Urinary bladder (tissue), 4 donors: ENCODE measurements around the gene SNAI3. TPM values are rescaled to one million over a fixed set of nuclear protein-coding genes. Genes with fewer than 3 reads are reported as not detected.

Source experiments
- DNase-seq: peaks from one replicate; pipeline ENCODE4 v3.0.0-alpha.2; 2015; ENCODE audit errors: extremely low spot score
- H3K27ac ChIP-seq: one replicate; pipeline ENCODE4 v1.5.1; 2013; ENCODE audit warnings: low read depth, mild to moderate bottlenecking, moderate library complexity
- H3K36me3 ChIP-seq: one replicate; pipeline ENCODE4 v1.6.1; 2013; ENCODE audit warnings: mild to moderate bottlenecking, moderate library complexity; ENCODE audit not compliant: insufficient read depth
- H3K4me1 ChIP-seq: one replicate; pipeline ENCODE4 v1.6.1; 2013; ENCODE audit warnings: mild to moderate bottlenecking, moderate library complexity; ENCODE audit not compliant: insufficient read depth
- H3K4me3 ChIP-seq: one replicate; pipeline ENCODE4 v1.5.1; 2013; ENCODE audit warnings: low read depth, low read length
- WGBS: extraction: QIAGEN DNeasy Blood & Tissue Kit; methylation state at CpG from one replicate; pipeline ENCODE4 v1.1.7; 2013; 5-methylcytosine and 5-hydroxymethylcytosine counted together
- polyA plus RNA-seq: library from polyadenylated mRNA; stranded (reverse); fragments of 200-250 nt; gene quantifications from one replicate; pipeline ENCODE4 v1.2.3, GENCODE V29; 2013
- total RNA-seq: library from RNA; depleted of rRNA; stranded (reverse); fragments of >200 nt; gene quantifications from one replicate; pipeline ENCODE4 v1.2.3, GENCODE V29; 2014
- donor health status: healthy with polysubstance abuse.
- donor health status: healthy.

SNAI3 gene
- total and polyA plus RNA-seq, 2 donors: 0.82 TPM; not detected in 1

- DNase-seq: no peak
- no peaks in the 10 kb centered on the region for H3K36me3 ChIP-seq
- 89% methylated on average over 16 of the region's 16 CpGs for WGBS
- H3K27ac ChIP-seq: no peak overlapping the region
- no peak overlapping the region for H3K4me3 ChIP-seq
- H3K4me1 ChIP-seq: no peaks in the 10 kb centered on the region
Observed at GRCh38 chr16:88645455-88645854, 40.9 kb downstream of the SNAI3 start.

- Histone ChIP-seq H3K4me1 (no peaks in the 10 kb centered on the region), H3K4me3 (no peak overlapping the region), H3K27ac (no peak overlapping the region), H3K36me3 (no peaks in the 10 kb centered on the region)
- no peak for DNase-seq
- WGBS: 83% methylated on average over 9 of the region's 9 CpGs
Observed at GRCh38 chr16:88643644-88643932, 42.7 kb downstream of the SNAI3 start.

GRCh38 chr16:88642881-88643643, 43.2 kb downstream of the SNAI3 start:
- 86% methylated on average over 58 of the region's 58 CpGs for WGBS
- Histone ChIP-seq H3K4me1 (no peaks in the 10 kb centered on the region), H3K4me3 (no peak overlapping the region), H3K36me3 (no peaks in the 10 kb centered on the region), H3K27ac (no peak overlapping the region)
- DNase-seq: no peak

GRCh38 chr16:88640498-88641247, 45.6 kb downstream of the SNAI3 start:
- 66% methylated on average over 17 of the region's 17 CpGs for WGBS
- no peaks in the 10 kb centered on the region for H3K36me3 ChIP-seq
- DNase-seq: no peak
- H3K4me1 ChIP-seq: no peaks in the 10 kb centered on the region
- H3K4me3 ChIP-seq: no peak overlapping the region
- no peak overlapping the region for H3K27ac ChIP-seq

- no peaks in the 10 kb centered on the region for H3K4me1 ChIP-seq
- no peak overlapping the region for H3K27ac ChIP-seq
- DNase-seq: no peak
- WGBS: 45% methylated on average over 13 of the region's 13 CpGs
- H3K4me3 ChIP-seq: no peak overlapping the region
- no peaks in the 10 kb centered on the region for H3K36me3 ChIP-seq
Observed at GRCh38 chr16:88640039-88640495, 46.2 kb downstream of the SNAI3 start.

GRCh38 chr16:88639231-88640038, 46.9 kb downstream of the SNAI3 start:
- Histone ChIP-seq H3K4me1 (no peaks in the 10 kb centered on the region), H3K4me3 (no peak overlapping the region), H3K36me3 (no peaks in the 10 kb centered on the region), H3K27ac (no peak overlapping the region)
- 29% methylated on average over 45 of the region's 45 CpGs for WGBS
- DNase-seq: no peak

- whole genome bisulfite sequencing: 45% methylated on average over 27 of the region's 27 CpGs
- Histone ChIP-seq H3K4me3 (no peak within 1 kb of the TSS), H3K4me1 (no peaks in the 10 kb centered on the region), H3K27ac (no peak within 1 kb of the TSS), H3K36me3 (no peaks in the 10 kb centered on the region)
- DNase-seq: no peak
Observed at GRCh38 chr16:88638323-88639230, 47.7 kb downstream of the SNAI3 start, which contains the start of gene IL17C. Gene IL17C (plus strand): TSS chr16:88638572. CDS start chr16:88638642, 70 bp downstream.

- no peaks in the 10 kb centered on the region for H3K4me1 ChIP-seq
- no peak overlapping the region for H3K27ac ChIP-seq
- H3K36me3 ChIP-seq: peaks cover 4% of the 10 kb centered on the region
- DNase-seq: no peak
- no peak overlapping the region for H3K4me3 ChIP-seq
- 66% methylated on average over 23 of the region's 23 CpGs for WGBS
Observed at GRCh38 chr16:88636488-88637265, 49.6 kb downstream of the SNAI3 start.

- no peak for DNase-seq
- no peak overlapping the region for H3K4me3 ChIP-seq
- peaks cover 4% of the 10 kb centered on the region for H3K36me3 ChIP-seq
- WGBS: 92% methylated on average over 17 of the region's 17 CpGs
- H3K27ac ChIP-seq: no peak overlapping the region
- no peaks in the 10 kb centered on the region for H3K4me1 ChIP-seq
Observed at GRCh38 chr16:88635671-88636319, 50.5 kb downstream of the SNAI3 start.

- H3K4me3 ChIP-seq: no peak overlapping the region
- 41% methylated on average over 28 of the region's 28 CpGs for WGBS
- no peaks in the 10 kb centered on the region for H3K4me1 ChIP-seq
- DNase-seq: no peak
- H3K27ac ChIP-seq: no peak overlapping the region
- peaks cover 4% of the 10 kb centered on the region for H3K36me3 ChIP-seq
Observed at GRCh38 chr16:88634994-88635670, 51.2 kb downstream of the SNAI3 start.

GRCh38 chr16:88634141-88634993, 51.9 kb downstream of the SNAI3 start:
- no peak overlapping the region for H3K27ac ChIP-seq

More at GRCh38 chr16:88634141-88634993, 51.9 kb downstream of the SNAI3 start:
- Histone ChIP-seq H3K4me1 (no peaks in the 10 kb centered on the region), H3K4me3 (peak overlapping the region; percentile 40), H3K36me3 (peaks cover 7% of the 10 kb centered on the region)
- 9% methylated on average over 80 of the region's 82 CpGs for WGBS
- DNase-seq: no peak
